ENCODE measurements around the gene NPAS1.

DNA sequence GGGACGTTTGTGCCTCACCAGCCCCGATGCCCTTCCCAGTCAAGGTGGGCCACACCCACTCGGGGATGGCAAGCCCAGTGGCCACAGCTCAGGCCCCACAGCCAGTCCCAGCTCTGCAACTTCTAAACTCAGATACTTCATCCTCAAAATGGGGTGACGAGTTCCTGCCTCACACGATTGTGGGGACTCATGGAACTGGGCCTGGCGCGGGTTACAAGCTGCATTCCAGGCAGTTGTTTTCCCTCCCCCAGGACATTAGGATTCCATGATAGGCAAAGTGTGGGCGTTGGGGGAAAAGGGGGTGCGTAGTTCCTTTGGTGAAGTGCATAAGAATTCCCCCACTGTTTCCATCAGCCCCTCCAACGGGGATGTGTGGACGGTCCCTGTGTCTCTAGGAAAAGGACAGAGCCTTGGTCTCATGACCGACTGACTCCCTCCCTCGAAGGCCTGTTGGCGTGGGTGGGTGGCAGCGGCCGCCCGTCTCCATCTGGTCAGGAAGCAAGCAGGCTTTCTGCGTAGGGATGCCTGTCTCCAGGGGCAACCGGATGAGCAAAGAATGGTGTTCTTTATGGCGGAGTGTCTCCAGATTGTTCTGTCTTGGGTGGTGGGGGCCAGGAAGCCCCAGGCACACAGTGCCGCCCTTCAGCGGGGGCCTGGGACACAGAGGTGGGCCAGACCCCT is 21.1 kb upstream of the NPAS1 start:
- TF ChIP-seq, protein P1, sequence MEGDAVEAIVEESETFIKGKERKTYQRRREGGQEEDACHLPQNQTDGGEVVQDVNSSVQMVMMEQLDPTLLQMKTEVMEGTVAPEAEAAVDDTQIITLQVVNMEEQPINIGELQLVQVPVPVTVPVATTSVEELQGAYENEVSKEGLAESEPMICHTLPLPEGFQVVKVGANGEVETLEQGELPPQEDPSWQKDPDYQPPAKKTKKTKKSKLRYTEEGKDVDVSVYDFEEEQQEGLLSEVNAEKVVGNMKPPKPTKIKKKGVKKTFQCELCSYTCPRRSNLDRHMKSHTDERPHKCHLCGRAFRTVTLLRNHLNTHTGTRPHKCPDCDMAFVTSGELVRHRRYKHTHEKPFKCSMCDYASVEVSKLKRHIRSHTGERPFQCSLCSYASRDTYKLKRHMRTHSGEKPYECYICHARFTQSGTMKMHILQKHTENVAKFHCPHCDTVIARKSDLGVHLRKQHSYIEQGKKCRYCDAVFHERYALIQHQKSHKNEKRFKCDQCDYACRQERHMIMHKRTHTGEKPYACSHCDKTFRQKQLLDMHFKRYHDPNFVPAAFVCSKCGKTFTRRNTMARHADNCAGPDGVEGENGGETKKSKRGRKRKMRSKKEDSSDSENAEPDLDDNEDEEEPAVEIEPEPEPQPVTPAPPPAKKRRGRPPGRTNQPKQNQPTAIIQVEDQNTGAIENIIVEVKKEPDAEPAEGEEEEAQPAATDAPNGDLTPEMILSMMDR (conservative IDR thresholded peaks at IDR 0.05; ENCODE audit: low read depth in 2 of 2), result no peak
- TF ChIP-seq EZH2 (IDR thresholded peaks at IDR 0.05; ENCODE audit: low read depth, unreplicated experiment) (no peak), POLR2AphosphoS5 (IDR thresholded peaks at IDR 0.05; ENCODE audit: low read depth) (no peak), JUNB (IDR thresholded peaks at IDR 0.05; ENCODE audit: unreplicated experiment) (no peak), CREB1 (CRISPR knock-in tag; IDR thresholded peaks at IDR 0.05; ENCODE audit: low read depth) (no peak), STAT1 (IDR thresholded peaks at IDR 0.05; ENCODE audit: unreplicated experiment) (no peak), EZH2phosphoT487 (IDR thresholded peaks at IDR 0.05; ENCODE audit: unreplicated experiment) (no peak)
- TF ChIP-seq, protein P2, sequence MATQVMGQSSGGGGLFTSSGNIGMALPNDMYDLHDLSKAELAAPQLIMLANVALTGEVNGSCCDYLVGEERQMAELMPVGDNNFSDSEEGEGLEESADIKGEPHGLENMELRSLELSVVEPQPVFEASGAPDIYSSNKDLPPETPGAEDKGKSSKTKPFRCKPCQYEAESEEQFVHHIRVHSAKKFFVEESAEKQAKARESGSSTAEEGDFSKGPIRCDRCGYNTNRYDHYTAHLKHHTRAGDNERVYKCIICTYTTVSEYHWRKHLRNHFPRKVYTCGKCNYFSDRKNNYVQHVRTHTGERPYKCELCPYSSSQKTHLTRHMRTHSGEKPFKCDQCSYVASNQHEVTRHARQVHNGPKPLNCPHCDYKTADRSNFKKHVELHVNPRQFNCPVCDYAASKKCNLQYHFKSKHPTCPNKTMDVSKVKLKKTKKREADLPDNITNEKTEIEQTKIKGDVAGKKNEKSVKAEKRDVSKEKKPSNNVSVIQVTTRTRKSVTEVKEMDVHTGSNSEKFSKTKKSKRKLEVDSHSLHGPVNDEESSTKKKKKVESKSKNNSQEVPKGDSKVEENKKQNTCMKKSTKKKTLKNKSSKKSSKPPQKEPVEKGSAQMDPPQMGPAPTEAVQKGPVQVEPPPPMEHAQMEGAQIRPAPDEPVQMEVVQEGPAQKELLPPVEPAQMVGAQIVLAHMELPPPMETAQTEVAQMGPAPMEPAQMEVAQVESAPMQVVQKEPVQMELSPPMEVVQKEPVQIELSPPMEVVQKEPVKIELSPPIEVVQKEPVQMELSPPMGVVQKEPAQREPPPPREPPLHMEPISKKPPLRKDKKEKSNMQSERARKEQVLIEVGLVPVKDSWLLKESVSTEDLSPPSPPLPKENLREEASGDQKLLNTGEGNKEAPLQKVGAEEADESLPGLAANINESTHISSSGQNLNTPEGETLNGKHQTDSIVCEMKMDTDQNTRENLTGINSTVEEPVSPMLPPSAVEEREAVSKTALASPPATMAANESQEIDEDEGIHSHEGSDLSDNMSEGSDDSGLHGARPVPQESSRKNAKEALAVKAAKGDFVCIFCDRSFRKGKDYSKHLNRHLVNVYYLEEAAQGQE (IDR thresholded peaks at IDR 0.05; ENCODE audit: unreplicated experiment), result no peak

All from GM23338 (cell line).